ENCODE measurements around the gene TMEM37.

Gene TMEM37

DNA sequence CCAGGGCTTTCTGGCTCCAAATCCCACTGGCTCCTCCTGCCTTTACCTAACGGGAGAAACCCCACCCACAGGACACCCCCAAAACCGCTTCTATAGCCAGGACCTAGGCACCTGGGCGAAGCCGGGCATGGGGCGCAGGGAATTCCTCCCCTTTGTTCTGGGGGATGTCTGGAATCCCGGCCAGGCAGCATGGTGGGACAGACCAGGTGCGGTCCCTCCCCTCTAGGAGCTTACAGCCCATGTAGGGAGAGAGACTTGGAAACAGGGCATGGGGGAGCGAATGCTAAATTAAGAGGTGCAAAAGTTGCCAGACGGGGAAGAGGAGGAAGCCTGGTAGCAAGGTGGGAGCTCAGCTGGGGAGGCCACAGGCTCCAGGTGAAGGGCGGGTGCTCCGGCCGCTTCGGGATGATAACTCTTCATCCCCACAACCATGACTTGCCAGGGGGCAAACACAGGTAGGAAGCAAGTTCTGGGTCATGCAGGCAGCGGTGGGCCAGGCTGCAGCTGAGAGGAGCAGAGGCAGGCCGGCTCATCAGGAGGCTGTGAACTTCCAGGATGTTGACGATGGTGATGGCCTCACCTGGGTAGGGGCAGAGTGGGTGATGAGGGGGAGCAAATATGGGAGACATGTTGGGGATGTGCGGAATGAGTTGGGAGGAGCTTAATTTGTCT lies 1.3 kb downstream of the TMEM37 start:
- no peak for DNase-seq (ENCODE audit: low read depth in 1 of 2, low spot score in 1 of 2)

DNA sequence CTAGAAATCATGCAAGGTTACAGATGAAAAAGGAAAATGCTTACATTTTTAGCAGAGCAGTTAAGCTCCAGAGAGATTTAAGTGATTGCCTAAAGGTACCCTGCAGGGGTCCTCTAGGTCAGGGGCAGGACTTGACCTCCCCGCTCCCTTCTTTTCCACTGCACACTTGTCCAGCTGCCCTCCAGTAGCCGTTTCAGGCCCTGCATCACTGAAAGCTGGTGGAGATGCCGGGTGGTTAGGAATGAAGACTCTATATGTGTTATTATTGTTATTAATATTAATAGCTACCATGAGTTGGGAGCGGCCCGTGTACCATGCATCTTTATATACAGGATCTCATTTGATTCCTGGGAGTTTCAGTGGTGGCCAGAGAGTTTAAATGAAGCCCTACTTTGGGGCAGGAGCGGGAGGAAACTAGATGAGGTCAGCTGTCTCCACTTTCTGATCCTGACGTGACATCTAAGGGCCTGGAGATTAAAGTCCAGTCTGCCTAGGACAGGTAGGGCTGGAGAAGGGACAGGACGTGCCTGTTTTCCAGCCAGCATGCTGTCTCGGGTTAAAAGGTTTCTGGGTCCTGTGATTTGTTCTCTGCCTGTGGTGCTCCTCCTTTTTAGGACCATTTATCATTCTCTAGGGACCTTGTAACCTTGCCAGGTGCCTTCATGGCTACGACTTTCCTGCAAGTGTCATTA lies 2.1 kb downstream of the TMEM37 start:
- DNase-seq (ENCODE audit: low read depth in 1 of 2, low spot score in 1 of 2) = no peak

DNA sequence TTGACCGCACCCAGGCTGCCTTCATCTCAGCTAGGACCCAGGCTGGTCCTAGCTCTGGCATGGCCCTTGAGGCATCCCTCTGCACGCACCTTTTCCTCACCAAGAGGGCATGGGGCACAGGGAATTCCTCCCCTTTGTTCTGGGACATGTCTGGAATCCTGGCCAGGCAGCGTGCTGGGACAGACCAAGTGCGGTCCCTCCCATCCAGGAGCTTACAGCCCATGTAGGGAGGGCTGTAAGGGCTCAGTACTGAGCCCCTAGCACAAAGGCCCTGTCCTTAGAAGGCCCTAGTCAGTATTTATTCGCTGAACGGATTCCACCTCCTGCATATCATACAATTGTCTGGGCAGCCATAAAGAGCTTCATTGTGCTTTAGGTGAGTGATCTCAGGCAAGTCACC lies 3.0 kb downstream of the TMEM37 start:
- no peak for DNase-seq (ENCODE audit: low read depth in 1 of 2, low spot score in 1 of 2)

DNA sequence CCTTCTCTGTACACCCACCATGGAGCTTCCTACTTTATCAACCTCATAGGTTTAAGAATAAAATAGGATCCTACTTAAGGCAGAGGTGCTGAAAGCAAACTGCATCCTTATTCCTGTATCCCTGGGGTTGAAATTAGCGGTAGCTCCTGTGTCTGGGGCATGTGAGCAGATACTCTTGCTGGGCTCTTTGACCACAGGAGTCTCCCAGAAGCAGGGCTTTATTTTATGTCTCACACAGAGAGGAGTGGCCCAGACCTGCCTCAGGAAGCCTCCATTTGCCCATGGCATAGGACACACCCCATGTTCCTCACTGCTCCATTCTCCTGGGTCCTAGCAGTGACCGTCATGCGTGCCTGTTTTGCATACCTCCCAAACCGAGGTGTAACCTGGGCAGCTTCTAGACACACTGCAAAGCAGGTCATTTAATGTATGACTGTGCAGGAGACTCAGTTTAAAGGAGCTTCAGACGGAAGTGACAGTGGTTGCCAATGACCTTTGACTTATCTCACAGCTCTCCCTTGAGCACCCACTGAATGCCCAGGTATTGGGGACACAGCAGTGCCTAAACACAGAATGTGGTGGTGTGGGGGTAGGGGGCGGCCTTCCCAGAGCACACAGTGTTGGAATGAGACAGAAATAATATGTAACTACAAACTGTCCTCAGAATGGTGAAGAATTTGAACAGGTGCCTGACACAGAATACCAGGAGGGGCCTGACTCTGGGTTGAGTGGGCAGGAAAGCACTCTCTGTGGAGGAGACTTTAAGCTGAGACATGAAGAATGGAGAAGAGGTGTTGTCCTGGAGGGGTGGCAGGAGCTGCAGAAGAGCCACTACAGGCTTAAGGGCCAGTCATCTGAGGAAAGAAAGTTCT lies 3.7 kb downstream of the TMEM37 start:
- no peak for DNase-seq (ENCODE audit: low read depth in 1 of 2, low spot score in 1 of 2)

DNA sequence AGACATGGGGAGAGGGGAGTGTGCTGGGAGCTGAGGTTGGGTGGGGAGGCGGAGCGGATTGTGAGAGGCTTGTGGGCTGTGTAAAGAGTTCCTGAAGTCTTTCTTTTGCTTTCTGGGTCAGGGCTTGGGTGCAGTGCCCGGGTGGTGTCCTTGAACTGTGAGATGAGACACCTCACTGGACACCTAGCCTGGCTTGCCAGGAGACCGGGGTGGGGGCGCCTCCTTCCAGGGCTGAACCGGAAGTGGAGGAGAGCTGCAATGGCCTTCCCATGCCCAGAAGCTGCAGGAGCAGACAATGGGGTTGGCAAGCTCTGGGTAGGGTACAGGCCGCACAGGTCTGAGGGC lies 4.3 kb downstream of the TMEM37 start:
- DNase-seq (ENCODE audit: low read depth in 1 of 2, low spot score in 1 of 2) = no peak

DNA sequence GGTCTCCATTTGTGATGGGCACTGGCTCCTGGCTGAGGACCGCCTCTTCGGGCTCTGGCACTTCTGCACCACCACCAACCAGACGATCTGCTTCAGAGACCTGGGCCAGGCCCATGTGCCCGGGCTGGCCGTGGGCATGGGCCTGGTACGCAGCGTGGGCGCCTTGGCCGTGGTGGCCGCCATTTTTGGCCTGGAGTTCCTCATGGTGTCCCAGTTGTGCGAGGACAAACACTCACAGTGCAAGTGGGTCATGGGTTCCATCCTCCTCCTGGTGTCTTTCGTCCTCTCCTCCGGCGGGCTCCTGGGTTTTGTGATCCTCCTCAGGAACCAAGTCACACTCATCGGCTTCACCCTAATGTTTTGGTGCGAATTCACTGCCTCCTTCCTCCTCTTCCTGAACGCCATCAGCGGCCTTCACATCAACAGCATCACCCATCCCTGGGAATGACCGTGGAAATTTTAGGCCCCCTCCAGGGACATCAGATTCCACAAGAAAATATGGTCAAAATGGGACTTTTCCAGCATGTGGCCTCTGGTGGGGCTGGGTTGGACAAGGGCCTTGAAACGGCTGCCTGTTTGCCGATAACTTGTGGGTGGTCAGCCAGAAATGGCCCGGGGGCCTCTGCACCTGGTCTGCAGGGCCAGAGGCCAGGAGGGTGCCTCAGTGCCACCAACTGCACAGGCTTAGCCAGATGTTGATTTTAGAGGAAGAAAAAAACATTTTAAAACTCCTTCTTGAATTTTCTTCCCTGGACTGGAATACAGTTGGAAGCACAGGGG lies 5.5 kb downstream of the TMEM37 start:
- DNase-seq (ENCODE audit: low read depth in 1 of 2, low spot score in 1 of 2) = no peak

DNA sequence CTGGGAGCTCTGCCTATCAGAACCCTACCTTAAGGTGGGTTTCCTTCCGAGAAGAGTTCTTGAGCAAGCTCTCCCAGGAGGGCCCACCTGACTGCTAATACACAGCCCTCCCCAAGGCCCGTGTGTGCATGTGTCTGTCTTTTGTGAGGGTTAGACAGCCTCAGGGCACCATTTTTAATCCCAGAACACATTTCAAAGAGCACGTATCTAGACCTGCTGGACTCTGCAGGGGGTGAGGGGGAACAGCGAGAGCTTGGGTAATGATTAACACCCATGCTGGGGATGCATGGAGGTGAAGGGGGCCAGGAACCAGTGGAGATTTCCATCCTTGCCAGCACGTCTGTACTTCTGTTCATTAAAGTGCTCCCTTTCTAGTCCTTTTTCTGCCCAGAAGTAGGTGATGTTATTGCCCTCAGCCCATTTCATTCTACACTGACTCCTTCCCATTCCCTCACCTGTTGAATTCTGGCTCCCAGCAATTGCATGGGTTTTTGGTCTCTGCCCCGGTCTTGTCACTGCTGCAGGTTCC lies 6.5 kb downstream of the TMEM37 start:
- no peak for DNase-seq (ENCODE audit: low read depth in 1 of 2, low spot score in 1 of 2)

DNA sequence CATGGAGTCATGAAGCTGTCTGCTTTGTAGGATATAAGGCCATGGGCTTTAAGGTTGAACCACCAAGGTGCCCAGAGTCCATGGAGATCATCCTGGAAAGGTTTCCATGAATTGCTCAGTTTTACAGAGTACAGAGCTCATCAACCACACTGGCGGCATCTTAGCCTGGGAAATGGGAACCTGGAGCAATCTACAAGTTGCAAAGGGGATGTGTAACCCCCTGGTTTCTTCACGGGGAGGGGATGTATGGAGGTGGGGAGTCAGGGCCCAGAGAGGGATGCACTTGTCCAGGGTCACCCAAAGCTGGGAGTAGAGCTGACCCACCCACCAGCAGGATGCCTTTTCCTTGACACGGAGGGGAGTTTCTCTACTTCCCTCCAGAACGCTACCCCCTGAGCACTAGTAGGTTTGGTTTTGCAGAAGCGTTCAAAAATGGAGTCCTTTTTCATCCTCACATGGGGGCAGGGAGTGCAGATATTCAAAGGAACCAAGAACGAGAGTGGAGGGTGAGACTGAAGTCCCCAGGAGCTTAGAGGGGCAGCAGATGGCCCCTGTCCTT lies 7.2 kb downstream of the TMEM37 start:
- DNase-seq (ENCODE audit: low read depth in 1 of 2, low spot score in 1 of 2) = no peak

DNA sequence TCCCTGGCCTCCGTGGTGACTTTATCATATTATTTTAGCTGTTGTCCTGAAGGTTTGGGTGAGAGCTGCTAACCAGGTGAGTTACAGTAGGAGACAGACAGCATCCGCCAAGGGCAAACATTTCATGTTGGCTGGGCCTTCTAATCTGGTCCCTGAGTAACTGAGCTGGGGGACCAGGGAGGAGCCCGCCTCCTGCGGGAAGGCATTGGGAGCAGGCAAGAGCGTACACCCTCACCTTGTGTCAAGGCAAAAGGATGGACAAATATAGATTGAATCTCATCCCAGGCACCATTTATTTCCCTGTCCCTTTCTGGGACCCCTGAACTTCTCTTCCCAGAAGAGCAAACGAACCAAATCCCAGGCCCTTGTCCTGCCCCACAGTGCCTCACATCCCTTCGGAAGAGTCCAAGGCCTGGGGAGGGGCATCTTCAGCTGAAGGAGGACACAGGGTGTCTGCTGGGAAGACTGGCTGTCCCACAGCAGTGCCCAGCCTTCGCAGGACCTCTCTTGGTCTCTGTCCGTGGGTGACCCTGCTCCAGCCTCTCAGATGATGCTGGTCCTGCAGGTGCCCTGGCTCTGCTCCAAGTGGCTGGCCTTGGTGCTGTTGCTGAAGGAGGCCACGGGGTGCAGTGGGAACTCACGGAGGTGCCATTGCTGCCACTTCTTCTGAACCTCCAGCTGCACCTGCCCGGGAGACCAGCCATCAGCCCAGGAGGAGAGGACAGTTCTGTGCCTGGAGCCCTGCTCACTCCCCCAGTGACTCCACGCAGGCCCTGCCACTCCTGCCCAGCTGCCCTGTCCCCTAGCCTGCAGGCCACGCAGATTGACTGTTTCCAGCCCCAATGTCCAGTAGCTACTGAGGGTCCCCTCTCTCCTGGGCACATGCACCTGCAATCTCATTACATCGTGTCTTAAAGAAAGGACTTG lies 8.2 kb downstream of the TMEM37 start:
- DNase-seq (ENCODE audit: low read depth in 1 of 2, low spot score in 1 of 2) = no peak

DNA sequence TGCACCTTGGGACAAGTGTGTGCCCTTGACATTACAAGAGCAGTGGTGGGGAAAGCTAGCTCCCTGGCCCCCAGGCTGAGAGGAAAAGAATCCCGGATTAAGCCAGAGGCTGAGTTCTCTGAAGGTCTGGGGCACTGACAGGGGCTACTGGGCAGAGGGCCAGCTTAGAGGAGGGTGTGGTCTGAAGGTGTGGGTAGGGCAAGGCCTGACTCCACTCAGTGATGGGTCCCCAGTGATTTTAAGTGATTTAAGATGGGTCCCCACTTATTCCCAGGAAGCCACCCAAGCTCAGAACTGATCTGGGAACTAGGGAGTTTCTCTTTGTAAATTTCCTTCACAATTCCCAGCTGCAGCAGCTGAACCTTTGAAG lies 8.8 kb downstream of the TMEM37 start:
- no peak for DNase-seq (ENCODE audit: low read depth in 1 of 2, low spot score in 1 of 2)

DNA sequence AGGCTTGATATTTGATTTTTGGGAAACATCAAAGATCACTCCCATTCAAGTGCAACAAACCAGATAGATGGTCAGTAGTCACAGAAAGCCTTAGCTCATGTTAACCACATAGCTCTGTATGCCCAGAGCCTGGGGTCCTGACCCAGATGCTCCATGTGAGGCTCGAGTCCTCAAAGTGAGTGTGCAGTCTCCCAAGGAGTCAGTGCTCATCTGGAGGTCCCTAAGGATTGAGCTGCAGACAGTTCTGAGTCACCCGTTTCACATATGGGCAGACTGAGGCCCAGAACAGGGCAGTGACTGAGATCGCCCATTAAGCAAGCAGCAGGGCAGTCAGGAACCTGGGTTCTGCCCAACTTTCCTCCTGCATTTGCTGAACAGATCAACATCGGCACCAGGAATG lies 9.2 kb downstream of the TMEM37 start:
- no peak for DNase-seq (ENCODE audit: low read depth in 1 of 2, low spot score in 1 of 2)

DNA sequence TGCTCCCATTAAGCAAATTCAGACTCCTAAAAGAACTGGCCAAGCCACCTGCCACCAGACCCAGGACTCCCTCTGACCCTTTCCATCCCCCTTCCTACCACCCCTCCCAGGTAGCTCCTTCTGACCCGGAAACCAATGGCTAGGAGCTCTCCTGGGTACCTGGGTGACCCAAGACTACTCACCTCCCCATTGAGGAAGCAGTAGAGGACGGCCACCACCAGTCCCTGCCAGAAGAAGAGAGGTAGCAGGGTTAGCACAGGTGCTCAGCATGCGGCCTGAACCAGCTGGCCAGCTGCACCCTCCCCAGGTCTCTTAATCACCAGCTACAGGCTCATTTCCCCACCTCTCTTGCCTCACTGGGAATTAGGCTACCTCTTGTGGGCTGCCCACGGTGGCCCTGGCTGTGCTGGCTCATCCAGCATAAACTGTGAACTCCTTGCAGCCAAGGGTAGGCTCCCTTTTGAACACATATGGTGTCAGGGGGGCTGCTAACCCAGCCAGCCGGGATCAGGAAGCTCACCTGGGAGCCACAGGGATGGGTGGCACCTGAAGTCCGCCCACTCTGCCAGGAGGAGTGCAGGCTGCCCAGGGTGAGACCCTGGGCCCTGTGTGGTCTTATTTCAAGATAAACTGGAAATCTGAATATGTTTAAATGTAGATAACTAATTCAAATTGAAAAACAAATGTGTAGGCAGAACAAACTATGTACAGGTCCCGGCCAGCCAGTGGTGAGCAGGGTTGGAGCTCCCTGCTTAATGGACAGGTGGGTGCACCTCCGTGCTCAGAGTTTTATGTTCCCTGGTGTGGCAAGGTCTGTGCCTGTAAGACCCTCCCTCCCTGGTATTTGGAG lies 9.9 kb downstream of the TMEM37 start:
- no peak for DNase-seq (ENCODE audit: low read depth in 1 of 2, low spot score in 1 of 2)

DNA sequence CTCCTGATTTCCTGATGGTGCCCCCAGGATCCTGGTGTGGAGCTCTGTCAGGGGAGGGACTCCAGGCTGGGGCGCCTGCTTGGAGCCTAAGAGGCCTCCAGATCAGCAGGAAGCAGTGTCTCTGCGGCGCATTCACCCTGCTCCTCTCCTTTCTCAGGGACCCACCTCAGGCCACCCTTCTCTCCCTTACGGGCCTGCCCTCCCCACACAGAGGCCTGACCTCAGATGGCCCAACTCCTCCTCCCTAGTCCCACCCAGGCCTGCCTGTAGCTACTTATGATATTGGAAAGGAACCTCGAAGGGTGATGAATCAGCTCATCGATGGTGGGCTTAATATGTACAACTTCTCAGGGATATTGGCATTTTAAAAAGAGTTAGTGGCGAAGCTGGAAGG lies 10.6 kb downstream of the TMEM37 start:
- no peak for DNase-seq (ENCODE audit: low read depth in 1 of 2, low spot score in 1 of 2)

DNA sequence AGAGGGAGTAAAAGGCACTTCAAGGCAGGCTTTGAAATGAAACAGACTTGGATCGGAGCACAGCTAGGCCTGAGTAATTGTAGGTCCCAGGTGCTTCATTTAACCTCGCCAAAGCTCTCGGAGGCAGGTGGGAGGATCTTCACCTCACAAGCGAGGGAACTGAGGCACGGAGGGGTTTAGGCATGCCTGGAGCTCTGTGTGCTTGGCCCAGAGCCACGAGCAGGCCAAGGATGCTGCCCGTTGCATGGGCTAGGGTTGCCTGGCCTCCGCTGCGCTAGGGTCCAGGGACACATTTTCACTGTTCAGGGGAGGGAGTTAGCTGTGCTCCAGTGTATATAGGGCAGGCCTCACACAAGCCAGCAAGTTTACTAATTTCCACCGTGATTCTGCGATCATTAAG lies 11.2 kb downstream of the TMEM37 start:
- DNase-seq (ENCODE audit: low read depth in 1 of 2, low spot score in 1 of 2) = no peak

DNA sequence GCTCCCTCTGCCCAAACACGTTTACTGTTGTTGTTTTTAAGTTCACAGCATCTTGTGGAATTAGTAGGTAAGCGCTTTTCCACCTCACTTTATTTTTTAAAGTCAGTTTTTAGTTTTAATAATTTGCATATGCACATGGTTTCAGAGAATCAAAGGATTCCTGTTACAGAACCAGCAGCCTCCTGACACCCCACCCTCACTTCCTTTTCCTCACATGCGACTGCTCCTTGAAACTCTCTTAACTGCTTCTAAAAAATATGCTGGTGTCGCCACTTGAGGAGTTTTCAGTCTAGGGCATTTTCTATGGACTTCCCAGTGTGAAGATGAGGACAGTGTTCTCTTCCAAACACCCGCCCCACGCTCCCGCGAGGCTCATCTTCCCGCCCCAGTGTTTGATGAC lies 14.4 kb downstream of the TMEM37 start:
- DNase-seq (ENCODE audit: low read depth in 1 of 2, low spot score in 1 of 2) = no peak

DNA sequence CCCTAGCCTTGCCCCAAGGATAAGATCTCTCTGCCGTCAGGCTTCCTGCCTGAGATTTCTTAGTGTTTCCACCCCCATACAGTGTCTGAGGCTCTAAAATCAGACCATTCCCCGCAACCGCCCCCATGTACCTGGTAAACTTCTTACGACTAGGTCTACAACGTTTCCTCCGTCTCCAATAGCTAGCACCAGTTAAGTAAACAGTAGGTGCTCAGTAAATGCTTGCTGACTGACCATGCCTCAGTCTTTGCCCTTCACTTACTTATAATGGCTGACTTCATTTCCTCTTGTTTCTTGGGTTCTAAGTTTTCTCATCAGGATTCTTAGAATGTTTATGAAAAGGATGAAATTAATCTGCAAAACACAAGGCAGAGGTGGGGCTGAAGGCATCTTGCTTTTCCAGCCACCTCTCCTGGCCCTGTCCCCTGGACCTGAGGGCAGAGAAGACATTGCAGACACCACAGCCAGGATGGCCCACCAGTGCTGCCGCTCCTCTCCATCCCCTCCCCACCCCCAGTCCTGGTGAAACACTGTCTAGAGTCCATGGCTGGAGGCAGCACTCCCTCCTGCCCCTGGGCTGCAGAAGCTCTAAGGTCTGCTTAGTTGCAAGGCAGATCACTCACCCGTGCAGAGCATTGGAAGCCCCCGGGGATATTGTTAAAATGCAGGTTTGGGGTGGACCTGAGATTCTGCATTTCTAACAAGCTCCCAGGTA lies 16.9 kb downstream of the TMEM37 start:
- DNase-seq (ENCODE audit: low read depth in 1 of 2, low spot score in 1 of 2) = no peak

DNA sequence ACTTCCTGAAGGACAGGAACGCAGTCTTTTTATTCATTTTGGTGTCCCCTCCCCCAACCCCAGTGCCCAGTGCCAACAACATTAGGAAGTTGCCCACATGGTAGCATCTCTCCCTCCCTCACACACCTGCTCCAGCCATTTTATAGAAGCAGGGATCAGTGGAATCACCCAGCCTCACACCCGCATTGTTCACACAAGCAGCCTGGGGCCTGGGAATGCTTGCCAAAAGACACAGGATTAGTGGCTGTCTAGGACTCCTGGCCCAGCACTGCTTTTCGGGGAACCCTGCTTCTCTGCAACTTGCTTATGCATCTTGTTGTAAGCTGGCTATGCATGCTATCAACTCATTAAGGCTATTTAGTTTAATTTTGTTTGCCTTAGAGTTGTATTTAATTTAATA lies 17.9 kb downstream of the TMEM37 start:
- DNase-seq (ENCODE audit: low read depth in 1 of 2, low spot score in 1 of 2) = no peak

DNA sequence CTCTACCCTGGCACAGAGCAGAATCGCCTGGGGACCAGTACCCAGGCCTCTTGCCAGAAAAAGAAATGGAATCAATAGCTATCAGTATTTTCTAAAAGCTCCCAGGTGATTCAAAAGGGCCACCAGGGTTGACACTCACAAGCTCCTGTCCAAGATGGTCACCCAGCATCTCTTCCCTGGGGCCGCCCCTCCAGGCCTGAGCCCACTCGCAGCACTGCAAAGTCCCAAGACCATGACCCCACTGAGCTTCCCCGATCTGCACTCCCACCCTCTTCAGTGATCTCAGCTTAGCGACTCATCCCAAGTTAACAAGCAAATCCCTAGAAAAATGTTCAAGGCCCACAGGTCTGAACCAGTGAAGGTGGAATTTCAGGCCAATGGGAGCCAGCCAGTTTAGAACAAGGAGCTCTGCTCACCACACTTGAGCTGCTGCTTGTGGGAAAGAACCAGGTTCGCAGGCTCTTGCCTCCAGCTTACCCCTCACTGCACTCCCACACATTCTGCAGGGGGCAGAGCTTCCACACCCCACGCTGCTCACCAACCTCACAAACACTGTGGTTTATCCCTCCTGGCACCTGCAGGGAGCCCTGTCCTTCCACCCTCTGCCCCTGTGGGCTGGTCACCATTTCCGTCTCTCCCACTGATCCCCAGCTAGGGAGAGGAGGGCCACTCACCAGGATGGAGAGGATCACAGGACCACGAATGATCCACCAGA lies 19.8 kb downstream of the TMEM37 start:
- DNase-seq (ENCODE audit: low read depth in 1 of 2, low spot score in 1 of 2) = no peak

All from activated CD4-positive, alpha-beta T cell treated with anti-CD3 and anti-CD28 coated beads, Interleukin-2, amount 50 U/mL, for 24 hours (primary cell).